Sciatic nerve (tissue), 2 donors: ENCODE results near the gene PEPD. TPM values are rescaled to one million over a fixed set of nuclear protein-coding genes. Genes with fewer than 3 reads are reported as not detected.

Experiments
- ATAC-seq: fragments of 200-7000 bp; cut with Tn5 transposase; one replicate; pipeline ENCODE4 v1.9.1; 2020; ENCODE audit warnings: mild to moderate bottlenecking, moderate library complexity
- DNase-seq: peaks from one replicate; pipeline ENCODE4 v3.0.0-alpha.2; 2020; ENCODE audit warnings: low spot score
- intact Hi-C: fragments of 100-400 bp; cut with DNase I; formaldehyde crosslinking; loops from one replicate; pipeline ENCODE4 v1.14.2; 2022
- total RNA-seq: library from RNA; stranded (reverse); fragmentation: NEBNext Ultra II Directional; extraction: Animal tissue kit (Norgen Biotek cat#: 25700); gene quantifications from one replicate; pipeline ENCODE4 v1.2.1, GENCODE V29; 2021
- donor health status: DM: no; HTN: no; CAD: no.
- donor health status: DM: no; HTN: no; CAD: no.

The PEPD gene
- total RNA-seq, 1 donor from 2014 or later = 62.8 TPM

GRCh38 chr19:33551676-33552075, 30.1 kb upstream of the PEPD start:
- no peak for ATAC-seq
- intact Hi-C loops = no loop called here
- peak; percentile 2 for DNase-seq

- no peak for ATAC-seq
- intact Hi-C loops = no loop called here
- peak; percentile 3 for DNase-seq
Measured at GRCh38 chr19:33550768-33551167, 29.2 kb upstream of the PEPD start.

- intact Hi-C loops = no loop called here
- DNase-seq (no peak), ATAC-seq (no peak)
Measured at GRCh38 chr19:33547676-33548075, 26.1 kb upstream of the PEPD start.

DNA sequence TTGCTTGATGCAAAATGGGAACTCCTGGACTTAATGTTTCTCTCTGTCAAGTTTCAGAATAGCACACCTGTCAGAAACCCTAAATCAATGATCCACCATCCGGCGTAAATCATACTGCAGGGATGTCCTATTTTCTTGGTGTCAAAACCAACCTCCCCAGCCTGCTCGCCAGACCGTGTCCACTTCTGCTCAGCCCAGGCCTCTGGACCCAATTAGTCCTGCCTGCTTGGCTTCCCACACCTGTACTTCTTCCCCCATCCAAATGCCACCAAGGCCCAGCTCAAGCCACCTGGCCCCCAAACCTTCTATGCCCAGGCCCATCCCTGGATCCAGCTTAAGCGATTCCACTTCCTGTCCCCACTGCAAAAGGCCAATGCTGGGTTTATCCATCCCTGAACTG, 25.1 kb upstream of the PEPD start:
- intact Hi-C loops = no loop called here
- ATAC-seq (no peak), DNase-seq (no peak)

- intact Hi-C loops = no loop called here
- ATAC-seq (no peak), DNase-seq (no peak)
Measured at GRCh38 chr19:33545217-33545981, 23.8 kb upstream of the PEPD start.

DNA sequence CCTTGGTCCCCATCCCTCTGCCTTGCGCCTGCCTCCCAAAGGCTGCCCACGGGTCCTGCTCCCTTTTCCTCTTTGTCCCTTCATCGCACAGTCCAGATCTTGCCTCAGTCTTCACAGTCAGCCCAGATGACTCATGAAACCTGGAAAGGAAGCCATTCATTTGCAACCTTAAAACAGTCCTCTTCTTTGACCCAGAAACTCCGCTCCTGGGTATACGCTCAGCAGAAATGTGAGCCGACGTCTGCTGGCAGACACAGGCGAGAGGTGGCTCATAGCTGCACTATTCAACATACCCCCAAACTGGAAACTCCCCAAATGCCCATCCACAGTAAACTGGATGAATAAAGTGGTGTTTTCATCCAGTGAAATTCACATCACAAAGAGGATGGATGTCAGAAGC, 13.6 kb upstream of the PEPD start:
- DNase-seq = no peak
- intact Hi-C loops = no loop called here

GRCh38 chr19:33532859-33533460, 11.4 kb upstream of the PEPD start:
- intact Hi-C loops = no loop called here
- DNase-seq = no peak
- ATAC-seq = no peak

More for the DNA sequence above, 13.6 kb upstream of the PEPD start:
- ATAC-seq = no peak

GRCh38 chr19:33530842-33531241, 9.3 kb upstream of the PEPD start:
- intact Hi-C loops = no loop called here
- DNase-seq (no peak), ATAC-seq (no peak)

DNA sequence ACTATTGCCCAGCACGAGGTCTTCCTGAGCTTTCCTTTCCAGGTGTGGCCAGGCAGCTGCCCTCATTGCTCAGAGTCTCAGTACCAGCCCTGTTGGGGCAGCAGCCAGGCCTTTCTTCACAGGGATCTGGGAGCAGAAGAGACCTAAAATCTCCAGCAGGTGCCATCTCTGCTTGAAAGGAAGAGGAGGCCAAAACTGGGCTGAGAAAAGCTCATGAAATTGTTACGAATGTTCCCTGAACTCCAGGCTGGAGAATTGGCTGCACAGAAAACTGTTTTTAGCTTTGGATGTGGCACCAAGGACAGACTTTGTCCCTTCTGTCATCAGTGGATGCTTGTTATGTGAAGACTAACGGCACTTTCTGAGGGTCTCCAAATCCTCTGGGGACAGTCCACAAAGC, 8.7 kb upstream of the PEPD start:
- DNase-seq (no peak), ATAC-seq (no peak)
- intact Hi-C loops = no loop called here

DNA sequence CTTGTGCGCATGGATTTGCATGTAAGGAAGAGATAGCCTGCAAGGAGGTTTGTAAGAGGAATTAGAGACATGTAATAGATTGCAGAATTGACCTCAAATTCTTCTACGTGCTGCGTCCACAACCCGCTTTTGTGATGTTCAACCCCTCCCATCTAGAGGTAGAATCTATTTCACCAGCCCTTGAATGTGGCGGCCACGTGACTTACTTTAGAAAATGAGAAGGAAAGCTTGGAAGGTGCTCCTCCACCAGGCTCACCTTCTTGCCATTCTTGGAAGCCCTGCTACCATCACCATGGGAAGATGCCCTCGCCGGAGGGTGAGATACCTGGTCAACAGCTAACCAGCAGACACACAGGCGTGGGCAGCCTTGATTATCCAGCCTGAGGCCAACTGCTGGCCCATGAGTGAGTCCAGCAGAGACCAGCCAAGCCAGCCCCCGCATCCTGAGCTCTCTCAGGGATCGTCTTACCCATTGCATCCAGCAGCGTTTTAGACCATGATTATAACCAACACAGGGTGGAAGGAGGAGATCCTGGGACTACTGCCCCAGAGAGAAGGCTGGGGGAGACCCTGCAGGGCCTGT, 7.6 kb upstream of the PEPD start:
- no peak for ATAC-seq
- intact Hi-C loops = no loop called here

GRCh38 chr19:33528404-33528803, 6.8 kb upstream of the PEPD start:
- ATAC-seq = no peak

More for the DNA sequence above, 7.6 kb upstream of the PEPD start:
- no peak for DNase-seq

GRCh38 chr19:33527125-33527524, 5.5 kb upstream of the PEPD start:
- DNase-seq (no peak), ATAC-seq (no peak)
- intact Hi-C loops = no loop called here

More at GRCh38 chr19:33528404-33528803, 6.8 kb upstream of the PEPD start:
- no peak for DNase-seq
- intact Hi-C loops = no loop called here

- DNase-seq (no peak), ATAC-seq (no peak)
- intact Hi-C loops = no loop called here
Measured at GRCh38 chr19:33524024-33524664, 2.6 kb upstream of the PEPD start.

DNA sequence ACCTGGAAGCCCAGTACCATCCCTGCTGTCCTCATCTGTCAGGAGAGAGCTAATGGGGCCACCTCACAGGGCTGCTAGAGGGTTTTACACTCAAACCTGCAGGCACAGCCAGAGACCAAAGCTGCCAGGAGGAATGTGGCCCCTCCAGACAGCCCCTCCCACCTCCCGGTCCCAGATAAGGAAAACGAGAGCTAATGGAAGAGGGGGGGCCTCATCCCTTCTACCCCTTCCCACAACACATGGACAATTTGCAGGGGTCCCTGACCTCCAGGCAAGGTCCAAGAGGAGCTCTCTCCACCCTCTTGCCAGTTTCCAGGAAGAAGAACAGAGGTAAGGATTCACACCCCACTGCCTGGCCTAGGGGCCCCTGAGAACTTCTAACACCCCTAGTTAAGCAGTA, 1.6 kb upstream of the PEPD start:
- ATAC-seq (no peak), DNase-seq (no peak)
- intact Hi-C loops = no loop called here

- intact Hi-C loops = loop anchor here (1.0 kb wide), 1 partner anchor 61 kb away; no protein-coding TSS in a partner anchor
- DNase-seq (no peak), ATAC-seq (peak; percentile 11)
Measured at GRCh38 chr19:33522371-33522662, 726 bp upstream of the PEPD start.

GRCh38 chr19:33520844-33521479, 629 bp downstream of the PEPD start:
- ATAC-seq (no peak), DNase-seq (no peak)
- intact Hi-C loops = no loop called here

GRCh38 chr19:33520048-33520643, 1.4 kb downstream of the PEPD start:
- intact Hi-C loops = no loop called here
- DNase-seq (no peak), ATAC-seq (no peak)

DNA sequence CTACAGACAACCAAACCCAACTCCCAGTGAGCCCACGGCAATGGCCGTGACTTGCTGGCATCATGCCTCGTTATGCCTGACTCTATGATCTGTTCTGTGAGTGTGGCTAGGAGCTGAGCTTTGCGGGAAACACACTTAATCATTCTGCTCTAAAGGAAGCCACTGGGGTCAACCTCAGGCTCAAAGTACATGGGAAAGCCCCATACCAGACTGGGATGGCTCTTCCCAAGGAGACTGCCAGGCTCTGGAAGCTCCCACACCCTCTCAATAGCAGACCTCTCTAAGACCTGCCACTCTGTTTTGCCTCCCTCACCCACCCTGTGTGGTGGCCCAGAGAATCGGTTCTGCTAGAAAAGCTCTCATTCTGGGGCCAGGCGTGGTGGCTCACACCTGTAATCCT, 2.2 kb downstream of the PEPD start:
- intact Hi-C loops = no loop called here
- ATAC-seq (no peak), DNase-seq (no peak)

DNA sequence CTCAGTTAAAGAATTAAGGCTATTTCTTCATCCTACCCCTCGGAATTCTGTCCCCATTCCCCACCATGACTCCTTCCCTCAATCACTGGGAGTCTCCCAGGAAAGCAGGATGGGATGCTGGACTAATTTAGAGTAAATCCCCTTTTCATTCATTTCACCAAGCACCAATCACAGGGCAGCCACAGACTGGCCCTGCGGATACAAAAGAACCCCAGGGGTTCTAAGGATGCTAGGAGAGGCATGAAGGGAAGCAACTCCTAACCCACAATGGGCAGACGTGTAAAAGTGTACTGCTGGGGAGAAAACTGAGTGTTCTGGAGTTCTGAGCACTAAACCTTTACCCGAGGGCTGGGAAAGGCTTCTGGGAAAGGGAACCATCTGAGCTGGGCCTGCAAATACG, 3.0 kb downstream of the PEPD start:
- ATAC-seq = no peak
- no peak for DNase-seq
- intact Hi-C loops = no loop called here
